ENCODE measurements around the gene CLCN3. TPM values are rescaled to one million over a fixed set of nuclear protein-coding genes. Genes with fewer than 3 reads are reported as not detected.

The CLCN3 gene
- total and polyA plus RNA-seq, 9 of the 15 experiments (the other 6 are each of a cell fraction or from before 2014, with no cell fraction given): 12.7 to 60.6 (median 38.5) TPM

- TF ChIP-seq ZBTB43 (CRISPR knock-in tag; IDR thresholded peaks at IDR 0.05) (no peak), YY1 (IDR thresholded peaks at IDR 0.05; ENCODE audit: borderline replicate concordance in 1 of 3, control insufficient read depth in 1 of 3, extremely low read depth in 1 of 3, insufficient read depth in 3 of 3, insufficient read length in 1 of 3, insufficient replicate concordance in 2 of 3, low read depth in 1 of 3, low read length in 2 of 3) (peak in 2 of 3 experiments; percentile 52 to 81), NFRKB (IDR thresholded peaks at IDR 0.05; ENCODE audit: low read depth) (0 out of 2 replicates have a peak, but pooled peaks have one; percentile 52), SP1 (CRISPR knock-in tag; IDR thresholded peaks at IDR 0.05) (no peak), HBP1 (CRISPR knock-in tag; IDR thresholded peaks at IDR 0.05) (no peak)
Observed at GRCh38 chr4:169619518-169619957, 840 bp upstream of the CLCN3 start (continued).

- peak overlapping the region; percentile 90 for H3K4me2 ChIP-seq (ENCODE audit: insufficient read depth, low read length)
- 0 out of 2 replicates have a peak, but pooled peaks cover 3% of the 10 kb centered on the region for H4K20me1 ChIP-seq (replicated peaks; ENCODE audit: control insufficient read depth, insufficient read depth, low read length)
- ATAC-seq (peak; percentile 16), DNase-seq (ENCODE audit: extremely low read depth in 1 of 4, low spot score in 3 of 4) (peak in 1 of 4 experiments; percentile 48), FAIRE-seq (no peak)
- H3K4me1 ChIP-seq (replicated peaks in 1 of 2; ENCODE audit: control insufficient read depth in 2 of 2, insufficient read depth in 2 of 2, low read length in 2 of 2): peaks cover 6 to 32% of the 10 kb centered on the region in 2 experiments; a peak in 4 of 5 replicates
- peak overlapping the region; percentile 73 for H2AFZ ChIP-seq (ENCODE audit: low read depth, low read length)
- in situ Hi-C loops (cut with MboI) (loop anchor here (5.0 to 25.0 kb wide), 2 partner anchors 36 to 416 kb away; partner anchors contain the start of gene MFAP3L), intact Hi-C loops (cut with micrococcal nuclease) (loop anchor here (1.0 to 2.0 kb wide), 2 partner anchors 39 to 136 kb away; partner anchors contain the start of gene HPF1)
- H3K27ac ChIP-seq (ENCODE audit: extremely low read depth, low read depth, low read length): peak overlapping the region; percentile 98
- no peaks in the 10 kb centered on the region for H3K9me3 ChIP-seq (replicated peaks; ENCODE audit: control insufficient read depth, insufficient read depth, low read depth, low read length)
- no peaks in the 10 kb centered on the region for H3K9me1 ChIP-seq (ENCODE audit: control insufficient read depth, insufficient read depth, low read length)
- peak overlapping the region; percentile 53 for H3K4me3 ChIP-seq
- ChIA-PET POLR2A (interaction anchor here (0.5 to 2.9 kb wide), 5 partner anchors 9 to 315 kb away, joined by 3 to 36 read pairs (median 5); no protein-coding TSS in a partner anchor), CTCF (ENCODE audit: low intra/inter-chr PET ratio) (interaction anchor here (0.5 kb wide), 1 partner anchor 103 kb away, joined by 3 read pairs; no protein-coding TSS in a partner anchor)
- WGBS (ENCODE audit: insufficient coverage, low coverage, missing lambda C conversion rate): under 1% methylated on average over 14 of the region's 14 CpGs
- peak overlapping the region; percentile 90 to 91 for H3K9ac ChIP-seq (ENCODE audit: insufficient read depth in 1 of 2, low read depth in 2 of 2, low read length in 2 of 2)
- BruUV-seq (replicated peaks): TSS peak; percentile 86
- no peaks in the 10 kb centered on the region for H3K27me3 ChIP-seq (ENCODE audit: control insufficient read depth in 2 of 2, insufficient read depth in 2 of 2, low read length in 2 of 2)
- H3K79me2 ChIP-seq (ENCODE audit: control insufficient read depth, insufficient read depth, low read length): peaks cover 71% of the 10 kb centered on the region
- H3K36me3 ChIP-seq (ENCODE audit: control insufficient read depth, insufficient read depth, low read length): no peaks in the 10 kb centered on the region; the same call in 2 of the 3 replicates
- TF ChIP-seq STAT5A (IDR thresholded peaks at IDR 0.05; ENCODE audit: borderline replicate concordance, low read length) (no peak), RBM17 (IDR thresholded peaks at IDR 0.05; ENCODE audit: borderline replicate concordance, low read depth, low read length) (no peak), BACH1 (tag; IDR thresholded peaks at IDR 0.05) (0 out of 2 replicates have a peak, but pooled peaks have one; percentile 36), ATF6 (CRISPR knock-in tag; IDR thresholded peaks at IDR 0.05) (no peak), MAFF (IDR thresholded peaks at IDR 0.05; ENCODE audit: low read length) (peak; percentile 80), ZNF316 (IDR thresholded peaks at IDR 0.05) (peak; percentile 96), KDM1A (IDR thresholded peaks at IDR 0.05) (0 out of 4 replicates have a peak, but pooled peaks of 1 of the 2 experiments have one; percentile 10), C11orf30 (IDR thresholded peaks at IDR 0.05; ENCODE audit: low read depth) (peak; percentile 92), MAFG (tag; conservative IDR thresholded peaks at IDR 0.05) (peak; percentile 86), MAFK (IDR thresholded peaks at IDR 0.05; ENCODE audit: low read length) (peak; percentile 70), SMARCC2 (IDR thresholded peaks at IDR 0.05; ENCODE audit: low read depth) (0 out of 2 replicates have a peak, but pooled peaks have one; percentile 22)
Observed at GRCh38 chr4:169620880-169621248, 486 bp downstream of the CLCN3 start.

Measured in K562 (cell line).